Loucy (cell line): ENCODE results near the gene CACNA1C.

Experiments
- H2AFZ ChIP-seq: fragments of 200-600 bp; sonication (generic); 2 replicates; pipeline ENCODE4 v1.6.0; 2016; ENCODE audit warnings: antibody characterized with exemption, mild to moderate bottlenecking, low read length, moderate library complexity
- H3F3A ChIP-seq: fragments of 200-600 bp; 2 replicates; pipeline ENCODE4 v1.6.0; 2016; ENCODE audit warnings: antibody characterized with exemption, low read depth, mild to moderate bottlenecking
- H3K27me3 ChIP-seq: fragments of 200-600 bp; sonication (generic); 2 replicates; pipeline ENCODE4 v1.6.1; 2014; ENCODE audit warnings: low read length, mild to moderate bottlenecking; ENCODE audit not compliant: insufficient read depth, poor library complexity, severe bottlenecking
- H3K36me3 ChIP-seq: fragments of 200-600 bp; sonication (generic); 2 replicates; pipeline ENCODE4 v1.6.1; 2016; ENCODE audit warnings: low read length; ENCODE audit not compliant: insufficient read depth
- H3K4me1 ChIP-seq: fragments of 200-600 bp; sonication (generic); 2 replicates; pipeline ENCODE4 v1.5.1; 2014; ENCODE audit warnings: low read length, mild to moderate bottlenecking; ENCODE audit not compliant: insufficient read depth, poor library complexity, severe bottlenecking
- H3K4me2 ChIP-seq: fragments of 200-600 bp; sonication (generic); 2 replicates; pipeline ENCODE4 v1.6.0; 2014; ENCODE audit warnings: antibody characterized with exemption, low read length, low read depth, mild to moderate bottlenecking; ENCODE audit not compliant: poor library complexity, severe bottlenecking
- H3K4me3 ChIP-seq: fragments of 200-600 bp; sonication (generic); 2 replicates; pipeline ENCODE4 v1.5.1; 2014; ENCODE audit warnings: low read length, mild to moderate bottlenecking, mixed read lengths; ENCODE audit not compliant: poor library complexity, severe bottlenecking
- H3K79me2 ChIP-seq: fragments of 200-600 bp; sonication (generic); 2 replicates; pipeline ENCODE4 v1.6.1; 2014; ENCODE audit warnings: low read length; ENCODE audit not compliant: insufficient read depth
- H3K9ac ChIP-seq: fragments of 200-600 bp; sonication (generic); 2 replicates; pipeline ENCODE4 v1.6.0; 2014; ENCODE audit warnings: mild to moderate bottlenecking, low read depth, low read length, moderate library complexity; ENCODE audit not compliant: poor library complexity, severe bottlenecking
- H3K9me2 ChIP-seq: fragments of 200-600 bp; sonication (generic); replicated peaks from 2 replicates; pipeline ENCODE4 v1.6.1; 2016; ENCODE audit warnings: low read depth, low read length, mixed read lengths
- H3K9me3 ChIP-seq: fragments of 200-600 bp; sonication (generic); 2 replicates; pipeline ENCODE4 v1.6.1; 2014; ENCODE audit warnings: mild to moderate bottlenecking, antibody characterized with exemption, low read length, low read depth; ENCODE audit not compliant: insufficient read depth
- H4K20me1 ChIP-seq: fragments of 200-600 bp; sonication (generic); 2 replicates; pipeline ENCODE4 v1.6.0; 2014; ENCODE audit warnings: antibody characterized with exemption, low read length, mild to moderate bottlenecking; ENCODE audit not compliant: insufficient read depth, poor library complexity, severe bottlenecking
- CTCF ChIP-seq: fragments of 200-600 bp; sonication (generic); conservative IDR thresholded peaks from 2 replicates; pipeline ENCODE4 v1.5.1; 2014; ENCODE audit warnings: mild to moderate bottlenecking, antibody characterized with exemption, low read length
- EZH2phosphoT487 ChIP-seq: fragments of 200-600 bp; IDR thresholded peaks from 2 replicates; pipeline ENCODE4 v1.6.1; 2018; ENCODE audit warnings: antibody characterized with exemption, mild to moderate bottlenecking, moderate library complexity, borderline replicate concordance

Gene CACNA1C

GRCh38 chr12:2047752-2048151 lies 5.0 kb upstream of the CACNA1C start:
- no peaks in the 10 kb centered on the region for H3F3A ChIP-seq
- no peaks in the 10 kb centered on the region for H3K9me3 ChIP-seq
- TF ChIP-seq CTCF: no peak
- no peak for TF ChIP-seq EZH2phosphoT487
- no peaks in the 10 kb centered on the region for H4K20me1 ChIP-seq
- no peak overlapping the region for H2AFZ ChIP-seq
- no peaks in the 10 kb centered on the region for H3K4me1 ChIP-seq
- peaks cover 18% of the 10 kb centered on the region for H3K27me3 ChIP-seq
- H3K4me3 ChIP-seq: no peak overlapping the region
- H3K4me2 ChIP-seq: no peak overlapping the region
- H3K9me2 ChIP-seq: no peaks in the 10 kb centered on the region
- H3K9ac ChIP-seq: no peak overlapping the region
- no peaks in the 10 kb centered on the region for H3K36me3 ChIP-seq
- no peaks in the 10 kb centered on the region for H3K79me2 ChIP-seq

GRCh38 chr12:2049604-2050540 lies 2.9 kb upstream of the CACNA1C start:
- Histone ChIP-seq H3K4me2 (no peak overlapping the region), H3K36me3 (no peaks in the 10 kb centered on the region), H3K9ac (no peak overlapping the region), H3K4me1 (no peaks in the 10 kb centered on the region), H3F3A (no peaks in the 10 kb centered on the region), H3K9me2 (no peaks in the 10 kb centered on the region), H3K27me3 (peaks cover 36% of the 10 kb centered on the region), H2AFZ (no peak overlapping the region), H3K79me2 (no peaks in the 10 kb centered on the region), H3K4me3 (no peak overlapping the region), H4K20me1 (no peaks in the 10 kb centered on the region), H3K9me3 (no peaks in the 10 kb centered on the region)
- TF ChIP-seq EZH2phosphoT487 (no peak), CTCF (no peak)

GRCh38 chr12:2051700-2052621 lies 826 bp upstream of the CACNA1C start:
- H3K9me3 ChIP-seq: no peaks in the 10 kb centered on the region
- H3K9me2 ChIP-seq: no peaks in the 10 kb centered on the region
- H3K4me2 ChIP-seq: no peak overlapping the region
- no peak overlapping the region for H2AFZ ChIP-seq
- no peak overlapping the region for H3K4me3 ChIP-seq
- H3K27me3 ChIP-seq: peaks cover 36% of the 10 kb centered on the region
- no peaks in the 10 kb centered on the region for H4K20me1 ChIP-seq
- no peaks in the 10 kb centered on the region for H3F3A ChIP-seq
- no peak overlapping the region for H3K9ac ChIP-seq
- no peaks in the 10 kb centered on the region for H3K36me3 ChIP-seq
- no peaks in the 10 kb centered on the region for H3K79me2 ChIP-seq
- TF ChIP-seq EZH2phosphoT487: no peak
- TF ChIP-seq CTCF: no peak
- H3K4me1 ChIP-seq: no peaks in the 10 kb centered on the region
